GM21723 (cell line): ENCODE results near the gene SLC22A5.
"Not testable (repeated sequence)": the region's sequence is repeated elsewhere in the genome, so short reads cannot be mapped to it uniquely, and the experiment has no call there.

Source experiments
- ATAC-seq: cut with Tn5 transposase; IDR thresholded peaks from one replicate; pipeline ENCODE4 v1.9.1; 2021; ENCODE audit warnings: mild to moderate bottlenecking, moderate library complexity; ENCODE audit not compliant: unreplicated experiment

SLC22A5 gene

DNA sequence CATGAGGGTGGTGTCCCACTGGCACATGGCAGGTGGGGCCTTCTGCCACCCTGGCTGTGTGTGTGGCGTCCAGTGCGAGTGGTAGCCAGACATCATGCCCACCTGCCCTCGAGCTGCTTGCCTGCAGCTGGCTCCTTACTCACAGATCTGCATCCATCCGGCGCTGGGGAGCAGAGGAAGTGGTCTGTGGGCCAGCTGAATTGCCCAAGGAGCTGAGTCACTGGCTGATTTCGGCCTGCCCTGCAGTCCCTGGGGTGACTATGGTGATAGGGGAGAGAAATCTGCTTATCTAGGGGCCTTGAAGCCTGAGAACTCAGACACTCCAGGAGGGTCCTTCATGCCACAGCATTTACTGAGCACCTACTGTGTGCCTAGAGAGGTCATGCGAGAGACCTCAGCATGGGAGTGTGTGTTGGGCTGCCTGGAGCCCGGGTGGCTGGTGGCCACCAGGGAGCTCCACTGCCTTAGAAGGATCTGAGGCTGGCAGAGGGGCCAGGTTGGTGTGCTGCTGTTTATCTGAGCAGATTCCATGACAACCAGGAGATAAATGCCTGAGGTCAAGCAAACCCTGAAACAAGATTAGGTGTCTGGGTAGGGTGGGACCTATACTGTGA, 57.1 kb downstream of the SLC22A5 start:
- peak; percentile 51 for ATAC-seq

DNA sequence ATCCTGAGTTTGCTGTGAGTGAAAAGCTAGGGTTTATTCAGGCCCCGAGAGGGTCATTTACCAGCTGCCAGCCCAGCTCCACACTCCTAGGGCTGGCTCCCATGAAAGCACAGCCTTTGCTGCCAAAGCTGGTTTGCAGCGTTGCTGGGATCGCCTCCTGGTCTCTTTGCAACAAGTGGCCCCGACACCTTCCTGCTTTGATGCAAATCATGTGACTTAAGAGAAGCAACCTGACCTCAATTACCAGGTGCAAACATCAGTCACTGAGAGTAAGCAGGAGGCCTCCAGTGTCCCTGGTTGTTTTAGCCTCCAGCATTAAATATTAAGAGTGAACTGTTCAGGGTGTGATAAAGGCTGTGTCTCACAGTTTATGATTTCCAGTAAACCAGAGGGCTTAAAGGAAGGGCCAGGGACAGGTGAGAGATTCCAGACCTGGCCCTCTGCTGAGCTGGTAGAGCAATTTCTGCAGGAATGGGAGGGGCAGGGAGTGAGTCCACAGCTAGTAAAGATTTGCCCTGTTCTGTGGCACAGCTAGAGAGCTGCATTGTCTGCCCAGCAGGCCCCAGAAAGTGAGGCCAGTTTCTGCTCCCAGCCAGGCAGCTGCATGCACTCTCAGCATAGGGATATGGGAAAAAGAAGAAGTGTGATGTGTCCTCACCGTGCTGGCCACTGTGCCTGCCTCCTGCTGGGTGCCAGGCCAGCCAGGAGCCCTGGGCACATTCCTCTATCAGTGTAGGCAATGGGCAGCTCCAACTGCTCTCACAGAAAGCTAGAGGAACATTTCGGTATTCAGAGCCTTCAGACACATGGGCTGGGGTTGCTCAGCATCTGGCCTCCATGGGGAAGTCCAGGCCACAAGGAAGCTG, 58.0 kb downstream of the SLC22A5 start:
- no peak for ATAC-seq

DNA sequence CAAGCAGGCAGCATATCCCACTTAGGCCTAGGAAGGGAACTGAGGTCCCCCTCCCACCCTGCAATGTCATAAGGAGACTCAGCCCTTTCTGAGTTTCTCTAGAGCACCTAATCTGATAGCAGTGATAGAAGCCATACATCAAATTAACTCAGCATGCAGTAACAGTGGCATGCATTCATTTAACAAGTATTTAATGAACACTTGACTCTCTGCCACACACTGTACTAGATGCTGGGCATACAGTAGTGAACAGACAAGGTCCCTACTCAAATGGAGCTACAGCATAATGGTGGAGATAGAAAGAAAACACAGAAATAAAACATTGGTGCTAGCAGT, 58.6 kb downstream of the SLC22A5 start:
- no peak for ATAC-seq

DNA sequence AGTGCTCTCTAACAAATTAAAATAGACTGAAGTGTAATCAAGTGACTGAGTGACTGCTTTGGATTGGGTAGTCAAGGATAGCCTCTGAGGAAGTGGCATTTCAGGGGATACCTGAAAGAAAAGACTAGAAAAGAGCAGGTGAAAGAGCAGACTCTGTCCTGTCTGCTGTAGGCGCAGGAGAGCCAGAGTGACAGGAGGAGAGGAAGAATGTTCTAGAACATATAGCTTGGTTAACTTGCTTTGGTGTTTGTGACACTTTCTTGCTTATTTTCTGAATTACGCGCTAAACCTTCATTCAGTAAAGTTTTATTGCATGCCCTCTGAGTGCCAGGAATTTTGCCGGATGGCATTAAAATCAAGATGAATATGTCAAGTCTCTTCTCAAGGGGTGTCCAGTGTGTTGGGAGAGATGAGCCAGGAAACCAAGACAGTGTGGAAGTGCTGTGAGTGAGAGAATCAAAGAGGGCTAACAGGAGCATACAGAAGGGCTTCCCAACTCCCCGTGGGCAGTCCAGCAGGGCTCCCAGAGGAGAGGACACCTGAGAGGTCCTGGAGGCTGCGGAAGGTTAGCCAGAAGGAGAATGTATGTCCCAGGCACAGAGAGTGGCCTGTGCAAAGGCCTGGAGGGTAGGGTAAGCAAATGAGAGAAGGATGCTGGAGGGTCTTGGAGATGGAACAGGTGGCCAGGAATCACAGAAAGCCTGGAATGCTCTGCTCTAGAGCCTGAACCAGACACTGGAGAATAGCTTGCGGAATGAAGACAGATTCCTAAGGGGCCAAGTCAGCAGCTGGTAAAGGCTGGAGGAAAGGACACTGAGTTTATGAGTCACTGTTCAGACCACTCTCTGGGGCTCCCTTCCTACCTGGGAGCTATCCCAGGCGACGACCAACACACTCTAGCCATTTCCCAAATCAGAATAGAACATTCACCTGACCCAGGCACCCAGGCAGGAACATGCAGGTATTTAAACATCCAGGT, 59.3 kb downstream of the SLC22A5 start:
- no peak for ATAC-seq

DNA sequence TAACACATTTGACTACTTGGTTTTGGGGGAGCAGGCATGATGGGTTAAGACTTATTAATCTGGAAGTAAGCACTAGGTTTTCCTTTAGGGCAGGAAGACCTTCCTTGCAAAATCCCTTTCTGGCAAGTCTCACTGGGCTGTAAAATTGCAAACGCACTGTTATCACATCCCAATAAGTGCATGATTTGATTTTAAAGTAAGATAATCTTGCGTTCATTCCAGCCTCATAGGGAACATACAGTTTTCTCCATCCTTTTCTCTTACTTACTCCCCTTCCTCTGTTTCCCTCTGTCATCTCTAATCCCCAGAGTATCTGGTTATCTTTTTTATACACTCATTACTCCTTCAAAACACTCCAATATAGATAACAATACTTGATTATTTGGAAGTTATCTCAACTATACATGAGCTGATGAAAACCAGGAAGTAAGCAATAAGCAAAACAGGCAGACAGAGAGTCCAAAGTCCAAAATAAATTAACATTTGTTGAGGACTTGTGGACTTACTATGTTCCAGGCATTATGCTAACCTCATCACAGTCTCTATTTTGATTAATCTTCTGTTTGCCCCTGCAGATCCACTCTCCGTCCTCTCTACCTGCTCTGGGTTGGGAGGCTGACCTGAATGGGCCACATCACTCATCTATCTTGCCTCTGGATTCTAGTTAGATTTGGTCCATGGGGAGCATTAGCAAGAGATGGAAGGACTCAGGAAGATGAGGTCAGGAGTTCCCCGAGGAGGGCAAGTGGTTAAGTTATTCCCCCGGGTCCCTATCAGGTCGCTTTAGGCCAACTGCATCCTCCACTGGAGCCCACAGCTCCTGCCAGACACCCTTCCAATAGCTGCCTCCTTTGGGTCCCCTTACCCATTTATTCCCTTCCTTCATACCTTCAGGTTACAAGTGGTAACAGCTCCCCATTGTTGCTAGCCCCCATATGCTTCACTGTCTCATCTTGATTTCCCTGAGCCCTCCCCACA, 60.2 kb downstream of the SLC22A5 start:
- no peak for ATAC-seq

DNA sequence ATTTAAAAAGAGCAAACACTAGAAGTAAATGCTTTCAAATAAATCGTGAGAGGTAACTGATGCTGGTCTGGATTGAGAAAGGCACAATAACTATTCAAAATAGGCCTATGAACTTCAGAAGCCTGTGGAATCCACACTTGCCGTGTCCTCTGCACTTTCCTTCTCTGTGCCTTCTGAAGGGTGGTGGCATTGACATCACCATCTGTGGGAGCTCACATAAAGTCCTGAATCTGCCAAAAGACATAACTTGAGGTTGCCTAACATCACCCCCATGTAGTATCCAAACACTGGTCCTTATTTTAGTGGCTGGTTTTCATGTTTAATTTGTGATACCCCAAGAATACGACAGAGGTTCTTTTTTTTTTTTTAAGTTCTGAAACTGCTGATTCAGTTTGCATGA, 61.2 kb downstream of the SLC22A5 start:
- ATAC-seq: no peak

DNA sequence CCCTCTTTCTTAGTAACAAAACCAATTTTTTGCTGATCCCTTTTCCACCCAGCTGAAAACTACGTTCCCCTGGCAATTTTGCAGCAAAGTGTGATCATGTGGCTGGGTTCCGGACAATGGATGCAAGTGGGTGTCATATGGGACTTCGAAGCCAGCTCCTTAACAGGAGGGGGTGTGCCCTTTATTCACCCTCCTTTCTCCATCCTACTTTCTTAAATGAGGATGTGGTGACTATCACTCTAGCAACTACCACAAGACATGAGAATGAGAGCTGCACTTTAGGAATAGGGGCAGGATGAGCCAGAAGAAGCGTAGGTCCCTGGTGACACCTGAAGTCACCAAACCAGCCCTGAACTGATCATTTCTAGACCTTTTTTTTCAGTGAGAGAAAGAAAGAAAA, 62.1 kb downstream of the SLC22A5 start:
- ATAC-seq: no peak

DNA sequence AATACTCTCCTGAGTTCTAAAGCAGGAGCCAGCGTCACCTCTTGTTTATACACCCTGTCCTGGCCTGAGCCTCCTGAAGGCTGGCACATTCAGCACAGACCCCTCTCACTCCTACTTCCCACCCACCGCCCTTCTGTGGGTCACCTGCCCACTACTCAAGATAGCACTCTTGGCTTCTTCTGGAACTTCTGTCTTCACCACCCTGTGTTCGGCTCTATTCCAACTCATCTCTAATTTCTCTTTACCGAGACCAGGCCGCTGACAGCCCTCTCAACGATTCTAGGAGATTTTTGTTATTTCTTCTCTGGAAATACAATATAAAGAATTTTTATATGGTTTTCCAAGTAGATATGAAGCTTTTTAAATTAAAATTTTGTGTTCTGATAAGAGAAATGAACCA, 63.6 kb downstream of the SLC22A5 start:
- ATAC-seq: no peak

DNA sequence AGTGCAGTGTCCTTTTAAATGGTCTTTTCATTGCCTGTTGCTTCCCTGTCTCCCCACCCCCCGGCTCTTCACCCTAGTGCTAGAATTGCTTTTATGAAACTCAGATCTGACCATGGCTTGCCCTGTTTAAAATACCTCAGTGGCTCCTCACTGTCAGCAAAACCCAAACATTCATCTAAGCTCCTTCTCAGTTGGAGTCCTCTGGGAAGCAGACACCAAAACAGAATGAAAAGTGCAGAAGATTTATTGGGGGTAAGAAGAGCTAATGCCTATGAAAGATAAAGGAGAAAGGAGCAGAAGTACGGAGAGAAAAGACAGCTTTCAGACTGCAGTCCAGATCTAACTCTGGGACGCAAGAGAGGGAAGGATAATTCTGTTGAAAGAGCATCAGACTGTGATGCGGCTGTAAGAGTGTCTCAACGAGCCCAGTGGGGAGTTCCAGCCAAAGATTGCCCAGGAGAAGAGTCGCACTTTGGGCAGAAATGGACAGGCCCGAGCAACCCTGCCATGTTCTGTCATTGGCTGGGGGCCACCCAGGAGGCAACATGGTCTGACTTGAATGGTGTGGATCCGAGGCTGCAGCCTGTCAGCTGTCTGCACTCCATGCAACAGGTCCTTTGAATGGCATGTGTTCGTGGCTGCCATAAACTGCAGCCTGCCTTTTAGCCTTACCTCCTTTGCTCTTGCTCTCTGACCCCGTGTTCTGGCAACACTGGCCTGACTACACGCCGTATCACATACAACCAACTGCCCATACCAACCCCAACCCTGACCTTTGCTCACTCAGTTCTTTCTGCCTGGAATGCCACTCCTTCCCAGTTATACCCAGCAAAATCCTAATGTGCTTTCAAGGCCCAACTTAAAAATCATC, 65.1 kb downstream of the SLC22A5 start:
- ATAC-seq: no peak

DNA sequence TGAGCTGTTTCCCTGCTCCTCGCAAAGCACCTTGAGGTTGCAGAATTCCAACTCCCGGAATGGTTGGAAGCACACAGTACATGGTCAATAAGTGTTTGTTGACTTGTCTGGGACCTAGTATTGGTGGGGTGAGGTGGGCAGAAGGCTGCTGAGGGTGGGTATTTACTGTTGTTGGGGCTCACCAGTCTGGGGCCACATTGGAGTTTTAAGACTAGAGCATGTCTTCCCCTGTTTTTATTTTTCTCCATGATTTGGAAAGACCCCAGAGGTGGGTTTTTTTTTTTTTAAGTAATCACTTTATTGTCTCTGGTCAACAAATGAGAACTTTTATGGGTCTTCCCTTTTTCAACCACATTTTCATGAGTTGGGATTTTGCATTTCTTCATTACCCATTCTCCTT, 65.9 kb downstream of the SLC22A5 start:
- ATAC-seq: no peak

DNA sequence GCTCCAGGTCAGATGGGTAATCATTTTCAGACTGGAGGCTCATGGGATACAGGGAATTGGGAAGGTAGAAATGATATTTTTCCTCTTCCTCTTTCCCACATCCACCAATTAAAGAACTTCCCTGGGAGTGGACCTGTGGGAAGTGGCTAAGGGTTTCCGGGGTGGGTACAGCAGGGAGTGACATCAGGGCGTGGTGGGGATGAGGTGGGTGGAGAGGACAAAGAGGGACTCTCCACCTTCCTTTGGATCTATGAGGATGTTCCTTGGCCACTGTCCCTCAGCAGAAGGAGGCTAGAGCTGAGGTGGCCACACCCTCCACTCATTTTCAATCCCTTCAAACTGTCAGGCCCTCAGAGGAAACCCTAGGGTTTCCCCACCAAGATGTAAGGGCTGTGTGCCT, 66.4 kb downstream of the SLC22A5 start:
- ATAC-seq: no peak

DNA sequence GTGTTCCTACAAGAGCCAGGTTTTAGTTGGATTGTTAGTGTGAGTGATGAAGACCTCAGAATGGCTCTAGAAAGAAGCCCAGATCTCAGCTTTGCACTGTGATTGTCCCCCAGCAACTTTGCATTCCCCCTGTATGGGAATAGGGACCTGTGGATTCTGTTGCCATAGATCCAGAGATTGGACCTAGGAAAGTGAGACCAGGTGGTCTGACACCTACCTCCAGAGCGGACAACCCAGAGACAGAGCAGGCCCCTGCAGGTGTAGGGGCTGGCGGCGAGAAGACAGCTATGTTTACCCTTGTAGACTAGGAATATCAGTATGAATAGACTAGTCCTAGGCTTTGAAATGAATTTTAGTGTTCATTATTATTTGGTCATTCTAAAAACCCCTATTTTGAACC, 67.4 kb downstream of the SLC22A5 start:
- no peak for ATAC-seq

DNA sequence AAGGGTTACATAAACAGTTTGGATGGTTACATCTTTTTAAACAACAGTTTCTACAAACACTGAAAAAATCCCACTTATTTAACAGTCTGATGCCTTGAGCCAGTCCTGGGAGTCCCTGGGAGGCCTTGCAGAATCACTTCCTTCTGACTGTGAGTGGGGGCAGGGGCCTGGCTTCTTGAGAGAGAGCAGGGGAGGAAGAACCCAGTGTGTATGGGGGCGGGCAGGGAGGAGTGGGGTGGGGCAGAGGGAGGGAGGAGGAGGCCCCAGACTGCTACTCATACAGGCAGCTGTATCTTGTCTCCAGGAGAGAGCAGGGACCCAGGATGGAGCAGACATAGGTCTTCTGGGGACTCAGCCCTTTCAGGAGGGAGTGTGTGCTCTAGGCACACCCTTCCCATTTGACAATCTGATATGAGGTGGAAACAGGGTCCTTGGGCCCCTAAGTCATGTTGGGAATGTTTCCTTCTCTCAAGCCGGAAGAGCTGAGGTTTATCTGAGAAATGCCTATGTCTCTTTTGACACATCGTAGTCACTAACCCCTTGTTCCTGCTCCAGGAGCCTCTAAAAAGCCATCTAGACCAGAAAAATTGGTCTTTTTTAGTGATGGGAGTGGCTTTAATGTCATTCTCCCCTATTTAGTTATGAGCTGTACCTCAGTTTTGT, 68.2 kb downstream of the SLC22A5 start:
- peak; percentile 84 for ATAC-seq

DNA sequence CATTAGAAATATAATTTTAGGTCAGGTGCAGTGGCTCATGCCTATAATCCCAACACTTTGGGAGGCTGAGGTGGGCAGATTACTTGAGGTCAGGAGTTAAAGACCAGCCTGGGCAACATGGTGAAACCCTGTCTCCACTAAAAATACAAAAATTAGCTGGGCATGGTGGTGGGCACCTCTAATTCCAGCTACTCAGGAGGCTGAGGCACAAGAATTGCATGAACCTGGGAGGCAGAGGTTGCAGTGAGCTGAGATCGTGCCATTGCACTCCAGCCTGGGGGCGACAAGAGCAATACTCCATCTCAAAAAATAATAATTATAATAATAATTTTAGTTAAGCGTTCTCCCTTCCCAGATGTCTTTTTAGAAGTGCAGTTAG, 68.7 kb downstream of the SLC22A5 start:
- not testable (repeated sequence) for ATAC-seq

DNA sequence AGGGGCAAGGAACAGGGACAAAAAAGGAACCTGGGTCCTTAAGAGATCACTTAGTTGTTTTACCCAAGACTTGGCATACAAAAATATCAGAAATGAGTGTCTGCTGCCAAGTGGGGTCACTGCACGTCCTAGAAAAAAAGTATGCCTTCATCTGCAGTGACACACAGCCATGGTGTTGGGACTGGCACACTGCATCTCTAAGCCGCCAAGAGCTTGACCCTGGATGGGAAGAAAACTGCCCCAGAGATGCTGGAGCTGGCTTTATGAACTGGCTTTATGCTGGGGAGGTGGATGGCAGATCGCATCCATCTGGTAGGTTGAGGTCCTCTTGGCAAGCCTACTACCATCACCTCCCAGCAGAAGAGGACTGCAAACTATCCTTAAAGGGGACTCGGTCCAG, 69.4 kb downstream of the SLC22A5 start:
- no peak for ATAC-seq

DNA sequence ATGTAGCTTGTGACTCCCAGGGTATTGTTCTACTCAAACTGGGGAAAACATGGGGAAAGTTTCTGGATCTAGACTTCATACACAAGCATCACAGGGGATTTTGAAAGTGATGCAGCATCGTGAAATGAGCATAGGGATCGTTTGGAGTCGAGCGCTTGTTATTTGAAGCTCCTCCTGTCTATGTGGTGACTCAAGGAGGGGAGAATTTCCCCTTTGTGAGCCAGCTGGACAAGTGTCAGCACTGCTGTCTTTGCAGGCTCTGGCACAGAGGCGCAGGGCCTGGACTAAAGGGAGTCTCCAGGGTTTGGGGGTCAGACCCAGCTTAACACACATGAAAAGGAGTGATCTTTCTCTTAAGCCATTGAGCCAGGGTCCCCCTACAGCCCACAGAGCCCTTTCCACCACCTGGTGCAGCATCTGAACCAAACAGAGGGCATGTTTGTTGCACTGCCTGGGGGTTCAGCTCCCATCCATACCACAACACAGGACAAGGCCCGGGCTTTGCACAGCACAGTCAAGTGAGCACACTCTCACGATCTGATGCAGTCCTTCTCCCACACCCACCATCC, 70.1 kb downstream of the SLC22A5 start:
- no peak for ATAC-seq

DNA sequence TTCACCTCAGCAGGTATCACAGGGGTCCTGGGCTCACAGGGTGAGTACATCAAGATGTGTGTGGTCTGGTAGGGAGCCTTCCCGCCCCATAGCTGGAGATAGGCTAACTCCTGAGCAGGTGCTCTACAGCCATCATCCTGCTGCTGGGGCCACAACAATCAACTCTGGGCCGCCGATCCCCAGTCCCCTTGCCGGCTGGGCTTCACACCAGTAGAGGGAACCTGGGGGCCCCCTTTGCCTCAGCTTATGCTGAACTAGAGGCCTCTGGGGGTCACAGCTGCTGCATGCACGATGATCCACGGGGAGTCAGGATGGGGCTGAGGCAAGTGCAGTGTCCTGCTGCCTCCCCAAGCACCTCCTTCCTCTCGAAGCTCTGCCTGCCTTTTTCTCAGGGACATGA, 74.6 kb downstream of the SLC22A5 start:
- no peak for ATAC-seq
